Activated CD4-positive, alpha-beta T cell treated with anti-CD3 and anti-CD28 coated beads, Interleukin-2, amount 50 U/mL, for 4 hours (primary cell): Measurements from ENCODE around the gene RMC1.
"Not testable (repeated sequence)": the region's sequence is repeated elsewhere in the genome, so short reads cannot be mapped to it uniquely, and the experiment has no call there.

Source experiments
- DNase-seq, 2 experiments: peaks; one replicate each; pipeline ENCODE4 v3.0.0-alpha.2; 2020

Gene RMC1

DNA sequence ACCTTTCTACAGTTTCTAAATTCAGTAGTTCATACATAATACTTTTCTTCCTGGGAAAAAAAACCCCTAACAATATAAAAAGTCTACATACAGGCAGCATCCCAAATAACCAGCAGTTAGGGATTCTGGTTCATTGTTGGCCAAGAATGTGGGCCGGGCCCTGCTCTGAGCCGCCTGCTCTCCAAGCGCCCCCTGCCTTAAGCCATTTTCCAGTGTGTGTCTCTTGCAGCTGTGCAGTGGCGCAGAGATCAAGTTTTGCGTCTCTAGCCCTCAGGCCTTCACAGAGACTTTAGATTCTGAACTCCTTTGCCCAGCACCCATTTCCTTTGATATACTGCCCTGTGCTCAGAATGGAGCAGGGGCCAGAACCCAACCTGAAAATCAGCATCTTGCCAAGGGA is 32.9 kb downstream of the RMC1 start:
- DNase-seq = no peak

DNA sequence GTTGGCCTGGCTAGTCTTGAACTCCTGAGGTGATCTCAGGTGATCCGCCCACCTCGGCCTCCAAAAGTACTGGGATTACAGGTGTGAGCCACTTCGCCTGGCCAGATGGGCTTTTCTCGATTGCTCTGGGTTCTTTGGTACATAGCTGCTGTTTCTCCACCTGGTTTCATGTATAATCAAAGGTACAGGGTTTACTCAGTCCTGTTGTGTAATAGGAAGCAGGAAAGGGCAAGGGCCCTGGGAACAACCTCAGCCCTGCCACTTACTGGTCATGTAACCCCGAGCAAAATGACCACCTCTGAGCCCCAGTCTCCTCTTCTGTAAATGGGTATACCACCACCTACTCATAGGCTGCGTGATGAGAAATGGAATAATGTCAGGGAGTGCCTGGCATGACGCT is 34.0 kb downstream of the RMC1 start:
- no peak for DNase-seq

GRCh38 chr18:23538001-23538400 is 34.7 kb downstream of the RMC1 start:
- DNase-seq = no peak

DNA sequence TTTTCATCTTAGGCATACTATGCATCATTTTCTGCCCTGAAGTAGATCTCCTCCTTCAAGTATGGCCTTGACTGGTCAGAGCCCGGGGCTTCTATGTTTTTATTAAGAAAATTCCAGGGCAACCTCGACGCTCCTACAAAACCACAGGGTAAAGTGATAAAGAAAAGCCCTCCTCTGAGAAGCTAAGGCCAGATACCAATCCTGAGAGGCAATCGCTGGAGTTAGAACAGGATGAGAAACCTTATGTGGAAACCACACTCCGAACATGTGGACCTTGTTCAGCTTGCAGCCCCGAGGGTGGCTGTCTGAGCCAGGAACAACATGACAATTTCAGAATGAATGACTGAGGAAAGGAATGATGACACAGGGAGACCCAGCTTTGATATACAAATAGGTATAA is 35.6 kb downstream of the RMC1 start:
- no peak for DNase-seq

DNA sequence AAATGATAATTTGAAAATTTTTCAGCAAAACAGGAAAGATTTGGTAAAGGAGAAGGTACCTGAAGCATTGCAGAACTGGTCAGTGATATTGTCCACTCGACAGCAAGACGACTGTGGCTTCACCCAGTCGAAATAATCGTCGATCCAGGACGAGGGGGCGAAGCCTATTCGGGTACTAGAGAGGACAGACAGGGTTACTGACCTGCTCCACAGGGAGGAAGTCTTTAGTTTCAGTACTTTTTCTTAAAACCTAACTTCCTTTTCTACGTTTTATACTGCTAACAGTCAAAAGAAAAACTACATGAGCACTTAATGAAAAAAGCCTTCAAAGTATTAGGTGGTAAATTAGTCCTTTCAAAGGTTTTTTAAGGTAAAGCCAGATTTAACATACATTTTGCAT is 36.0 kb downstream of the RMC1 start:
- DNase-seq = no peak

DNA sequence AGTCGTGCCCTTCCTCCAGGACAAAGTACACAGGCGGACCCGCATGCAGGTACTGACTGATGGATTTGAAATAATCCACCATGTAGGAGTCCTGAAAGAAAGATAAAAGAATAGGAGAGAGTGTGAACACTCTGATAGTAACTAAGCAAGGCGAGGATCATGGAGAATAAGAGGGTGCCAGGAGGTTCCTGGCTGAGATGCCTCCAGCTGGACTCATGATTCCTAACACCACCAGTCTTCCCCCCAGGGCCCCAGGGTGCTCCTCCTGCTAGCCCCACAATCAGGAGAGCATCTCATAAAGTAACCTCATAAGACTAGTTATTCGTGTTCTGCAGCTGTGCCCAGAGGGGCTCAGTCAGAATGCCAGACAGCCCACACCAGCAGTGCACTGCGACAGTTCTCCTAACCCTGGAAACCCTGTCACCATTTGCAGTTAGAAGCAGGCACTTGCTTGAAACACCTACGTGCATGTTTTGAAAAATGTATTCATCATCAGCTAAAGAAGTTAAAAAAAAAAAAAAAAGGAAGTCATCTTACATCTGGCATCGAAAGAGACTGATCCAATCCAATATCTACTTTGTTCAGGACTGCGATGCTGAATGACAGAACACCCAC is 36.7 kb downstream of the RMC1 start:
- DNase-seq = no peak

- peak in 1 of 2 experiments; percentile 6 for DNase-seq
Observed at GRCh38 chr18:23540867-23541266, 37.6 kb downstream of the RMC1 start.

GRCh38 chr18:23541349-23542093 is 38.2 kb downstream of the RMC1 start:
- DNase-seq = no peak

- no peak for DNase-seq
Observed at GRCh38 chr18:23542461-23542860, 39.1 kb downstream of the RMC1 start.

GRCh38 chr18:23545247-23545789 is 42.0 kb downstream of the RMC1 start:
- no peak for DNase-seq

GRCh38 chr18:23547306-23547705 is 44.0 kb downstream of the RMC1 start:
- DNase-seq = no peak

GRCh38 chr18:23547846-23548245 is 44.5 kb downstream of the RMC1 start:
- DNase-seq = no peak

GRCh38 chr18:23548275-23548674 is 45.0 kb downstream of the RMC1 start:
- DNase-seq = no peak

DNA sequence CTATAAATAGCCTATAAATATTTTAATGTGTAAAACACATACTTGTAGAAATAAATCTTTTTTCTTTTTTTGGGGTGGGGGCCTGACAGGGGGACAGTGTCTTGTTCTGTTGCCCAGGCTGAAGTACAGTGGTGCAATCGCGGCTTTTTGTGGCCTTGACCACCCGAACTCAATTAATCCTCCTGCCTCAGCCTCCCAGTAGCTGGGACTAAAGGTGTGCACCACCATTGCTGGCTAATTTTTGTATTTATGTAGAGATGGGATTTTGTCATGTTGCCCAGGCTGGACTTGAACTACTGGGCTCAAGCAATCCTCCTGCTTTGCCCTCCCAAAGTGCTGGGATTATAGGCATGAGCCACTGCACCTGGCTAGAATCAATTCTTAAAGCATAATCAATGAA is 45.4 kb downstream of the RMC1 start:
- no peak for DNase-seq

DNA sequence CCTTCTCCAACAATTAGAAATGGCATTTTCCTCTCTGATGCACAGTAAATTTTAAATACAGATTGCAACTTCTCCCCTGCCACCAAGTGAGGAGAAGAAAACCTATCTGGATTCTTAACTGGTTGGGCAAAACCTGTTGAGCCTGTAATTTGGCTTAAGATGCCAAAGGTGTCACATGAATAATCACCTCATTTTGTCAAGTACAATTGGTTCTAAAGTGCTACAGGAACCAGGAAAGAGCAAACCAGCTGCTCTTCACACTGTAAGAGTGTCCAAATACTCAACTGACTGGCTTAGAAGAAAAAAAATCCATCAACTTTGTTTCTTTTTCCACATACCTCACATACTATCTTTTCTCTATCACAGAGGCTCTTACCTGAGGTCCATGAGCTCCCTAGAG is 47.6 kb downstream of the RMC1 start:
- DNase-seq = no peak

DNA sequence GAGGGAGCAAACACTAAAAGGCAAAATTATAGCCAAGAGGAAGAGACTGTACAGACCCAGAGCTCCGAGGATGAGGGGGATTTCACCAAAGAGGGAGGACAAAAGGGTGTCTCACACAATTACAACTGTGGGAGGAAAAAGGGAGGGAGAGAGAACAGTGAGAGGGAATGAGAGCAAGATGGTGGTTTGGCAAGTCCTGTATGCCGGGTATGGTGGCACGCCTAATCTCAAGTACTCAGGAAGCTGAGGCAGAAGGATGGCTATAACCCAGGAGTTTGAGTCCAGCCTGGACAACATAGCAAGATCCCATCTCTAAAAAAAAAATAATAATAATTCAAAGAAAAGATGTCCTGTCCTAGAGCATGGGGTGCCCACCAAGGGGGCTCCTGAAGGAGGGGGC is 48.7 kb downstream of the RMC1 start:
- no peak for DNase-seq

DNA sequence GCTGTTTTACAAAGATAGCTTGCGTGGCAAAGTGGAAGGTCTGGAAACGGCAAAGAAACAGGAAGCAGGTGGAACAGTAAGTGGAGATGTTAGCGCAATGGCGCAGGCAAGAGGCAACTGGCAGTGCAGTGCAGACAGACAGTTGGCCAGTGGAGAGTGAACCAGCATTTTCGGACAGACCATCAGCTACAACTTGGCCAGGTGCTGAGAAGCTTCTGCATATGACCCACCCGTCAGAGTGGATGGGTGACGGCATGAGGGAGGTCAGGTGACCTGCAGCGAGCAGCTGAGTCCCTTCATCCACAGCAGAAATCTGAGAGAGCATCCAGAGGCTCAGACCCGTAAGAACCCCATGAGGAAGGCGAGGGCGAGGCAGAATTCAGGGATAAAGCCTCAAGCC is 49.2 kb downstream of the RMC1 start:
- DNase-seq = no peak

- DNase-seq = no peak
Observed at GRCh38 chr18:23553887-23554286, 50.6 kb downstream of the RMC1 start.

GRCh38 chr18:23556145-23556780 is 53.0 kb downstream of the RMC1 start:
- no peak for DNase-seq

GRCh38 chr18:23557511-23557910 is 54.2 kb downstream of the RMC1 start:
- not testable (repeated sequence) for DNase-seq

DNA sequence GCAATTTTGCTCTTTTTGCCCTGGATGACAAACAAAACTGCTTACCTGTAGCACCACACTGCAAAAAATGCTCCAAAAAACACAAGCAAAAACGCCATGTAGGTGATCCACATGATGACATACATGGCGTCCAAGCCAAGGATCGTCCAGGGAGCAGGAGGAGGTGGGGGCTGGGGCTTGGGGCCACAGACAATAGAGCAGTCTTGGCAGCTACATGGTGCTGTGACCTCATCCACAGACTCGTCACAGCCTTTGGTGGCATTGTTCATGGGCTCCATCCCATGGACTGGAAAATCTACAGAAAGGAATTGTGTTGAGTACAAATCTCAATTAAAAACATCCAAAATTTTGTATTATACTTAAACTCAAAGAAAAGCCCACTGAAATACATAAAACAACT is 56.9 kb downstream of the RMC1 start:
- no peak for DNase-seq

DNA sequence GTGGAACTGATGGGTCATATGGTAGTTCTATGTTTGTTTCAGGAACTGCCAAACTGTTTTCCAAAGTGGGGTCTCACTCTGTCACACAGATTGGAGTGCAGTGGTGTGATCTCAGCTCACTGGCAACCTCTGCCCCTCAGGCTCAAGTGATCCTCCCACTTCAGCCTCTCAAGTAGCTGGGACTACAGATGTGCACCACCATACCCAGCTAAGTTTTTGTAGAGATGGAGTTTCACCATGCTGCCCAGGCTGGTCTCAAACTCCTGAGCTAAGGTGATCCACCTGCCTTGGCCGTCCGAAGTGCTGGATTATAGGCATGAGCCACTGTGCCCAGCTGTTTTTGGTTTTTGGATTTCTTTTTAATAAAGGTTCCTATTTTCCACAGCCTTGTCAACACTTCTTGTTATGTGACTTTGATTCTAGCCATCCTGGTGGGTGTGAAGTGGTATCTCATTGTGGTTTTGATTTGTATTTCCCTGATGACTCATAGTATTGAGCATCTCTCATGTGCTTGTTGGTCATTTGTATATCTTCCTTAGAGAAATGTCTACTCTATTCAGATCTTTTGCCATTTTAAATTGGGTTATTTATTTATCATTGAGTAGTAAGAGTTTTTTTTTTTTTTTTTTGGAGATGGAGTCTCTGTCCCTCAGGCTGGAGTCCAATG is 60.2 kb downstream of the RMC1 start:
- no peak for DNase-seq

DNA sequence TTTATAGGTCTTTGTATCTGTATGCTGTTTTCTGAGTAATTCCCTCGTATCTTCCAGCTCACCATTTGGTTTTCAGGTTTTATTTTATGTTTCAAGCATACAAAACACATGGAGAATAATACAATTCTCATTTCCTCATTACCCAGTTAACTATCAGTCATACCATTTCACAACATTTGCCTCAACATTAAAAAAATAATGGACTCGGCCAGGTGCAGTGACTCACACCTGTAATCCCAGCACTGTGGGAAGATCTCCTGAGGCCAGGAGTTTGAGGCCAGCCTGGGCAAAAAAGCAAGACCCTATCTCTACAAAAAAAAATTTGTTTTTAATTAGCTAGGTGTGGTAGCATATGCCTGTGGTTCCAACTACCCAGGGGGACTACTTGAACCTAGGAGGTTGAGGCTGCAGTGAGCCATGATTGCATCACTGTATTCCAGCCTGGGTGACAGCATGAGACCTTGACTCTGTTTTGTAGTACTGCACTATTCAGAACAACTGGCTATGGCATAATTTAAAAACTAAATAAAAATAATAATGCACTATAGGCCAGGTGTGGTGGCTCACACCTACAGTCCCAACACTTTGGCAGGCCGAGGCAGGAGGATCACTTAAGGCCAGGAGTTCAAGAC is 62.7 kb downstream of the RMC1 start:
- DNase-seq = no peak
